CD14-positive monocyte (primary cell): ENCODE data around the gene NDUFAB1. TPM values are rescaled to one million over a fixed set of nuclear protein-coding genes. Genes with fewer than 3 reads are reported as not detected.
A peak's percentile ranks its signal among the peaks of the same experiment; 100 is the strongest.

Experiments
- DNase-seq, 3 donors: peaks; one replicate each; pipeline ENCODE4 v3.0.0-alpha.2; 2011 to 2022
- H2AFZ ChIP-seq: 2 replicates; pipeline ENCODE4 v1.6.0; 2012; ENCODE audit warnings: mild to moderate bottlenecking, low read depth, low read length, inconsistent platforms; ENCODE audit not compliant: insufficient read depth, poor library complexity, severe bottlenecking
- H3K27ac ChIP-seq, 2 donors: 1 replicate in 1 of 2; 2 replicates in 1 of 2; pipeline ENCODE4 v1.5.1; 2012 to 2013; ENCODE audit warnings: low read length in 2 of 2, control low read depth in 1 of 2, inconsistent platforms in 1 of 2, low read depth in 1 of 2, mild to moderate bottlenecking in 1 of 2
- H3K27me3 ChIP-seq, 2 donors: one replicate each; pipeline versions ENCODE4 v1.6.0 to v1.6.1; 2011 to 2013; ENCODE audit warnings: low read length in 2 of 2; ENCODE audit not compliant: control insufficient read depth in 2 of 2, insufficient read depth in 2 of 2
- H3K36me3 ChIP-seq, 2 donors: replicated peaks in 1 of 2; 1 replicate in 1 of 2; 2 replicates in 1 of 2; pipeline versions ENCODE4 v1.5.1 to v1.6.1; 2012 to 2013; ENCODE audit warnings: low read length in 2 of 2, control low read depth in 1 of 2, inconsistent platforms in 1 of 2, mild to moderate bottlenecking in 1 of 2; ENCODE audit not compliant: insufficient read depth in 2 of 2, control insufficient read depth in 1 of 2
- H3K4me1 ChIP-seq, 2 donors: 1 replicate in 1 of 2; 2 replicates in 1 of 2; pipeline versions ENCODE4 v1.5.1 to v1.6.1; 2012 to 2013; ENCODE audit warnings: low read length in 2 of 2, control low read depth in 1 of 2, inconsistent platforms in 1 of 2, mild to moderate bottlenecking in 1 of 2, moderate library complexity in 1 of 2; ENCODE audit not compliant: insufficient read depth in 2 of 2, control insufficient read depth in 1 of 2
- H3K4me2 ChIP-seq: replicated peaks from 2 replicates; pipeline ENCODE3; 2012; ENCODE audit warnings: low read length, moderate library complexity, mild to moderate bottlenecking; ENCODE audit not compliant: poor library complexity, severe bottlenecking; ENCODE audit errors: extremely low read depth
- H3K4me3 ChIP-seq, 3 experiments: fragments of 200-600 bp in 1 of 3; sonication (generic) in 1 of 3; replicated peaks in 1 of 3; 1 replicate in 2 of 3; 2 replicates in 1 of 3; pipeline ENCODE4 v1.5.1; 2011 to 2013; ENCODE audit warnings: low read length in 3 of 3, mild to moderate bottlenecking in 3 of 3, control low read depth in 2 of 3, low read depth in 2 of 3, inconsistent platforms in 1 of 3, moderate library complexity in 1 of 3
- H3K79me2 ChIP-seq: 2 replicates; pipeline ENCODE4 v1.6.0; 2012; ENCODE audit warnings: mild to moderate bottlenecking, control low read depth, inconsistent platforms, low read length, moderate library complexity; ENCODE audit not compliant: insufficient read depth
- H3K9ac ChIP-seq: 2 replicates; pipeline ENCODE4 v1.6.0; 2017; ENCODE audit warnings: low read length, mild to moderate bottlenecking; ENCODE audit not compliant: insufficient read depth, poor library complexity, severe bottlenecking
- H3K9me3 ChIP-seq, 2 donors: replicated peaks in 1 of 2; 1 replicate in 1 of 2; 2 replicates in 1 of 2; pipeline versions ENCODE4 v1.5.1 to v1.6.1; 2012 to 2013; ENCODE audit warnings: low read length in 2 of 2, control low read depth in 1 of 2; ENCODE audit not compliant: control insufficient read depth in 1 of 2, insufficient read depth in 1 of 2
- H4K20me1 ChIP-seq: 2 replicates; pipeline ENCODE4 v1.6.0; 2012; ENCODE audit warnings: mild to moderate bottlenecking, low read length, control low read depth, moderate library complexity; ENCODE audit not compliant: insufficient read depth
- H3K27ac Mint-ChIP-seq, 7 donors: one replicate each; pipeline ENCODE4 v1.8.0; 2020; ENCODE audit warnings: mild to moderate bottlenecking in 7 of 7, mixed read lengths in 7 of 7, moderate library complexity in 6 of 7, inconsistent platforms in 2 of 7
- H3K27me3 Mint-ChIP-seq, 3 donors: one replicate each; pipeline ENCODE4 v1.8.0; 2021 to 2022; ENCODE audit warnings: low read depth in 3 of 3, mild to moderate bottlenecking in 3 of 3, mixed read lengths in 3 of 3, moderate library complexity in 3 of 3, inconsistent platforms in 1 of 3
- H3K36me3 Mint-ChIP-seq, 2 donors: one replicate each; pipeline ENCODE4 v1.8.0; 2020; ENCODE audit warnings: mixed read lengths in 2 of 2, inconsistent platforms in 1 of 2, mild to moderate bottlenecking in 1 of 2
- H3K4me1 Mint-ChIP-seq: one replicate; pipeline ENCODE4 v1.8.0; 2020; ENCODE audit warnings: mild to moderate bottlenecking, mixed read lengths
- H3K4me3 Mint-ChIP-seq, 2 donors: one replicate each; pipeline ENCODE4 v1.8.0; 2020; ENCODE audit warnings: mild to moderate bottlenecking in 2 of 2, mixed read lengths in 2 of 2, moderate library complexity in 1 of 2
- H3K9me3 Mint-ChIP-seq, 7 donors: one replicate each; pipeline ENCODE4 v1.8.0; 2020 to 2022; ENCODE audit warnings: mixed read lengths in 7 of 7, mild to moderate bottlenecking in 6 of 7, moderate library complexity in 6 of 7, inconsistent platforms in 2 of 7
- CTCF ChIP-seq: fragments of 200-600 bp; IDR thresholded peaks from one replicate; pipeline ENCODE4 v1.8.0; 2022; ENCODE audit warnings: antibody characterized with exemption, mild to moderate bottlenecking
- WGBS: methylation state at CpG from one replicate; pipeline ENCODE4 v1.1.5; 2013; ENCODE audit warnings: missing lambda C conversion rate; ENCODE audit not compliant: insufficient coverage; 5-methylcytosine and 5-hydroxymethylcytosine counted together
- intact Hi-C, 2 donors: fragments of 100-400 bp; cut with micrococcal nuclease; formaldehyde crosslinking; loops; one replicate each; pipeline versions ENCODE4 v1.15.0 to v1.15.1; 2023
- polyA plus RNA-seq, 3 donors: library from polyadenylated mRNA; depleted of rRNA in 1 of 3; unstranded in 2 of 3; stranded (reverse) in 1 of 3; fragments of 300-500 nt in 2 of 3; fragments of >200 nt in 1 of 3; fragmentation: Illumina TruSeq in 2 of 3; gene quantifications; 1 replicate in 2 of 3; 2 replicates in 1 of 3; pipeline ENCODE4 v1.2.3, GENCODE V29; 2012 to 2021

Gene NDUFAB1
- polyA plus RNA-seq, 3 donors: 50.2 to 257 (median 240) TPM

DNA sequence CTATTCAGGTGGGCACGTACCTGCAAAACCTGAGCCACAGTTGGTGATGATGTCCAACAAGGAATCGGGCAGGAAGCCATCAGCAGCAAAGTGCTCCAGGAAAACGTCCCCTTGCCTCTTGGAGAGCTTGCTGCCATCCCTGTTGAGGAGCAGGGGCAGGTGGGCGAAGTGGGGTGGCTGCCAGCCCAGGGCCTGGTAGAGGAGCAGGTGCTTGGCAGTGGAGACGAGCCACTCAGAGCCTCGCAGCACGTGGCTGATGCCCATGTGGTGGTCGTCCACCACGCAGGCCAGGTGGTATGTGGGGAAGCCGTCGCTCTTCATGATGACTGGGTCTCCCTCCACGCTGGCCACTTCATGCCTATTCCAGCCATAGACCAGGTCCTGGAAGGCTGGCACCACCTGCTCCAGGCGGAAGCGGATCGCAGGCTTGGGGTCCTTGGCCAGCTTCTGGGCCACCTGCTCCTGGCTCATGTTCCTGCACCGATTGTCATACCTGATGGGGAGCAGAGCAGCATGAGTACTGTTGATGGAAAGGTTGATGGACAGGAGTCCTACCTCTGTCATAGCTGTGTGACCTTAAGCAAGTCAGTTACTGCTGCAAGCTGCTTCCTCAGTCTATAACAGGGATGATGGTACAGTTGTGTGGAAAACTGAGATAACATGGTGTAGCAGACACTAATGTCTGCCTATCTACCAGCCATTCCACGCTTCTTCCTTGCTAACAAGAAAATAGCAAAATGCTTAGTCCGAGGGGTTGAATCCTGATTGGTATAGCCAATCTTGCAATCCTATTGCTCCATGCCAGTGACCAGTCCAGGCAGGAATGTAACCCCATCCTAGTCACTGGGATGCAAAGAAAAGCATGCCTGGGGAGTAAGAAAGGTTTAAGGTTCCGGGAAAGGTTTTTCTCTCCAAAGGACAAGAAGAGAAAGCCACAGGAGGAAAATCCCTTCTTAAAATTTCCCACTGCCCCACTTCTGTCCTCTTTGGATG lies 61.0 kb downstream of the NDUFAB1 start:
- intact Hi-C loops: no loop called here
- no peaks in the 10 kb centered on the region for H3K27me3 Mint-ChIP-seq
- Histone ChIP-seq H3K4me2 (no peak overlapping the region), H3K36me3 (peaks cover 19 to 53% of the 10 kb centered on the region in 2 donors), H4K20me1 (no peaks in the 10 kb centered on the region), H3K4me1 (peaks cover 11 to 15% of the 10 kb centered on the region in 2 donors), H3K9me3 (no peaks in the 10 kb centered on the region), H3K79me2 (no peaks in the 10 kb centered on the region), H3K9ac (no peak overlapping the region), H3K4me3 (no peak overlapping the region), H3K27ac (no peak overlapping the region), H2AFZ (no peak overlapping the region), H3K27me3 (no peaks in the 10 kb centered on the region)
- H3K4me1 Mint-ChIP-seq: peaks cover 18% of the 10 kb centered on the region
- no peak overlapping the region for H3K27ac Mint-ChIP-seq
- no peak for TF ChIP-seq CTCF
- WGBS: 97% methylated on average over 15 of the region's 19 CpGs
- peaks cover 31 to 46% of the 10 kb centered on the region in 2 donors for H3K36me3 Mint-ChIP-seq
- no peaks in the 10 kb centered on the region for H3K9me3 Mint-ChIP-seq
- H3K4me3 Mint-ChIP-seq: no peak overlapping the region
- no peak for DNase-seq

- Mint-ChIP-seq H3K9me3 (no peaks in the 10 kb centered on the region), H3K27me3 (no peaks in the 10 kb centered on the region), H3K4me3 (no peak overlapping the region), H3K36me3 (peaks cover 33 to 51% of the 10 kb centered on the region in 2 donors), H3K27ac (peak overlapping the region in 1 of 7 donors; percentile 68), H3K4me1 (peaks cover 28% of the 10 kb centered on the region)
- Histone ChIP-seq H3K4me2 (no peak overlapping the region), H3K4me1 (peaks cover 23 to 26% of the 10 kb centered on the region in 2 donors), H3K27ac (no peak overlapping the region), H3K27me3 (no peaks in the 10 kb centered on the region), H3K36me3 (peaks cover 22 to 58% of the 10 kb centered on the region in 2 donors), H2AFZ (no peak overlapping the region), H3K79me2 (no peaks in the 10 kb centered on the region), H3K9me3 (no peaks in the 10 kb centered on the region), H4K20me1 (no peaks in the 10 kb centered on the region), H3K9ac (no peak overlapping the region), H3K4me3 (no peak overlapping the region)
- TF ChIP-seq CTCF: no peak
- intact Hi-C loops: no loop called here
- 100% methylated on average over 1 of the region's 1 CpG for WGBS
- no peak for DNase-seq
These were observed 63.7 kb downstream of the NDUFAB1 start for GRCh38 chr16:23532448-23532847.

Other genes starting within 250 kb of the NDUFAB1 start
- gene COG7, start 143.1 kb downstream of the NDUFAB1 start, polyA plus RNA-seq: 10 to 100 TPM in 1 of 3 donors, 1 to 10 TPM in 2; 6.6 to 28.8 (median 8.0) TPM
- 10 to 100 TPM; 37.5 to 55.4 (median 49.5) TPM for gene GGA2, start 85.8 kb downstream of the NDUFAB1 start, polyA plus RNA-seq
- 1 to 10 TPM; 2.9 to 4.7 (median 4.2) TPM for gene EARS2, start 39.0 kb downstream of the NDUFAB1 start, polyA plus RNA-seq
- gene UBFD1, start 38.6 kb downstream of the NDUFAB1 start, polyA plus RNA-seq: 1 to 10 TPM; 8.0 to 8.9 (median 8.0) TPM
- 1 to 10 TPM; 2.3 to 3.3 (median 2.5) TPM for gene PALB2, start 45.0 kb upstream of the NDUFAB1 start, polyA plus RNA-seq
- 10 to 100 TPM; 29.3 to 54.3 (median 42.0) TPM for gene DCTN5, start 45.1 kb upstream of the NDUFAB1 start, polyA plus RNA-seq
- gene PLK1, start 82.6 kb upstream of the NDUFAB1 start, polyA plus RNA-seq: 1 to 10 TPM in 1 of 3 donors, not detected in 2; 3.5 TPM
- gene ERN2, start 116.9 kb upstream of the NDUFAB1 start, polyA plus RNA-seq: not detected
- gene CHP2, start 158.7 kb upstream of the NDUFAB1 start, polyA plus RNA-seq: not detected
- 10 to 100 TPM; 57.4 to 87.4 (median 75.5) TPM for gene PRKCB, start 239.7 kb upstream of the NDUFAB1 start, polyA plus RNA-seq